Measurements from ENCODE around the gene CITED1. TPM values are rescaled to one million over a fixed set of nuclear protein-coding genes. Genes with fewer than 3 reads are reported as not detected.

CITED1 gene
- total RNA-seq, 1 donor = not detected

DNA sequence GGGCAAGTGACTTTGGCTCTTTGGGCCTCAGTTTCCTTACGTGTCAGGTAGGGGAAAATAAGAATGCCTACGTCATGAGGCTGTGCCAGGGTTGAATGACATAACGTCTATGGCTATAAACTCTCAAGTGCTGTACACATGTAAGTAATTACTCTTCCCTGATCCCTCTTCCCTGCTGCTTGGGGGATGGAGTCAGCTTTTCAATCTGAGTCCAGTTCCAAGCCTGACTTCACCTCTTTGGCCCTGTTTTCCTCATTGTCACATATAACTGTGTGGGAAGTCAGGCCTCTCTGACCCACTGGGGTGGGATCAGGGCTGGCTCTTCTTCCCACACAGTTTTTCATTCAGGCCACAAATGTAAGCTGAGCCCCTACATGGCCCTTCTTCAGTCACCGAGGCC, 11.4 kb upstream of the CITED1 start:
- Histone ChIP-seq H3K27me3 (ENCODE audit: insufficient read depth, low read length) (peaks cover 28% of the 10 kb centered on the region), H3K9me3 (ENCODE audit: low read depth, low read length) (no peaks in the 10 kb centered on the region), H3K4me1 (ENCODE audit: insufficient read depth, low read length) (no peaks in the 10 kb centered on the region), H4K20me1 (ENCODE audit: insufficient read depth, low read length) (no peaks in the 10 kb centered on the region), H3K27ac (ENCODE audit: low read depth, low read length) (no peak overlapping the region), H3K4me2 (ENCODE audit: insufficient read depth, low read length) (no peak overlapping the region), H2AFZ (ENCODE audit: low read length) (no peak overlapping the region), H3K79me2 (ENCODE audit: insufficient read depth, low read length) (no peaks in the 10 kb centered on the region), H3K36me3 (ENCODE audit: insufficient read depth, low read length) (no peaks in the 10 kb centered on the region), H3K4me3 (ENCODE audit: insufficient read depth, low read length) (no peak overlapping the region)
- no peak for DNase-seq (ENCODE audit: insufficient read length, low spot score, missing footprints)
- TF ChIP-seq, protein P1, sequence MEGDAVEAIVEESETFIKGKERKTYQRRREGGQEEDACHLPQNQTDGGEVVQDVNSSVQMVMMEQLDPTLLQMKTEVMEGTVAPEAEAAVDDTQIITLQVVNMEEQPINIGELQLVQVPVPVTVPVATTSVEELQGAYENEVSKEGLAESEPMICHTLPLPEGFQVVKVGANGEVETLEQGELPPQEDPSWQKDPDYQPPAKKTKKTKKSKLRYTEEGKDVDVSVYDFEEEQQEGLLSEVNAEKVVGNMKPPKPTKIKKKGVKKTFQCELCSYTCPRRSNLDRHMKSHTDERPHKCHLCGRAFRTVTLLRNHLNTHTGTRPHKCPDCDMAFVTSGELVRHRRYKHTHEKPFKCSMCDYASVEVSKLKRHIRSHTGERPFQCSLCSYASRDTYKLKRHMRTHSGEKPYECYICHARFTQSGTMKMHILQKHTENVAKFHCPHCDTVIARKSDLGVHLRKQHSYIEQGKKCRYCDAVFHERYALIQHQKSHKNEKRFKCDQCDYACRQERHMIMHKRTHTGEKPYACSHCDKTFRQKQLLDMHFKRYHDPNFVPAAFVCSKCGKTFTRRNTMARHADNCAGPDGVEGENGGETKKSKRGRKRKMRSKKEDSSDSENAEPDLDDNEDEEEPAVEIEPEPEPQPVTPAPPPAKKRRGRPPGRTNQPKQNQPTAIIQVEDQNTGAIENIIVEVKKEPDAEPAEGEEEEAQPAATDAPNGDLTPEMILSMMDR (IDR thresholded peaks at IDR 0.05; ENCODE audit: extremely low read depth, low read depth, low read length) = no peak

DNA sequence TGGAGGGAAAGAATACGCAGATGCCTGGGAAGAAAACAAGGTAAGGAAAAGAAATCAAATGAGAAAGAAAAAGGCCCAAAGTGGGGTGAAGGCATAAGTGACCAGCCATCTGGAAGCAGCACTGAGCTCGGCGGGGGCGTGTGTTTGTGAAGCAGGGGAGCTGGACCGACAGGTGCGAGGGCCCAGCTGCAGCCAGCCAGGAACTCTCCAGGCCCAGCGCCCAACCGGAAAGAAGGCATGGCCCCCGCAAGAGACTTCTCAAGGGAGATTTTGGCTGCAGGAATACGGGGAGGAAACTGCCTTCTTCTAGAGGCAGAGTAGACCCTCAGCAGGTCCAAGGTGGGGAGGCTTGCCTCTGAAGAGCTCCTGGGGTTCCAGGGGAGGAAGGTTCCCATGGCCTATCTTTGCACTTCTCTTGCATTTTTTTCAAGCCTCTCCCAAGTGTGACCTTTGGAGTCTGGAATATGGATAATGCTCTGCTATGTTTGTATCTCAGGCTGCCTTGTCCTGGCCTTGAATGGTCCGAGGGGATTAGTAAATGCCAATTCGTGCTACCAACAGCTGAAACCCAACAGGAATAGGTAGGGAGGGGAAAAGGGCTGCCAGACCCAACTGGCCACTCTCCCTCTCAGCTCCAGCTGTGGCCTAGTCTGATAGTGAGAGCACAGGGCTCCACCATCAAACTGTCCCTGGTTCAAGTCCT, 10.8 kb upstream of the CITED1 start:
- Histone ChIP-seq H3K4me3 (ENCODE audit: insufficient read depth, low read length) (no peak overlapping the region), H3K27me3 (ENCODE audit: insufficient read depth, low read length) (peaks cover 31% of the 10 kb centered on the region), H3K9me3 (ENCODE audit: low read depth, low read length) (no peaks in the 10 kb centered on the region), H4K20me1 (ENCODE audit: insufficient read depth, low read length) (no peaks in the 10 kb centered on the region), H3K27ac (ENCODE audit: low read depth, low read length) (no peak overlapping the region), H3K36me3 (ENCODE audit: insufficient read depth, low read length) (no peaks in the 10 kb centered on the region), H3K4me1 (ENCODE audit: insufficient read depth, low read length) (no peaks in the 10 kb centered on the region), H3K4me2 (ENCODE audit: insufficient read depth, low read length) (no peak overlapping the region), H2AFZ (ENCODE audit: low read length) (no peak overlapping the region), H3K79me2 (ENCODE audit: insufficient read depth, low read length) (no peaks in the 10 kb centered on the region)
- DNase-seq (ENCODE audit: insufficient read length, low spot score, missing footprints) = peak; percentile 32
- TF ChIP-seq, protein P1 (IDR thresholded peaks at IDR 0.05; ENCODE audit: extremely low read depth, low read depth, low read length) = no peak

DNA sequence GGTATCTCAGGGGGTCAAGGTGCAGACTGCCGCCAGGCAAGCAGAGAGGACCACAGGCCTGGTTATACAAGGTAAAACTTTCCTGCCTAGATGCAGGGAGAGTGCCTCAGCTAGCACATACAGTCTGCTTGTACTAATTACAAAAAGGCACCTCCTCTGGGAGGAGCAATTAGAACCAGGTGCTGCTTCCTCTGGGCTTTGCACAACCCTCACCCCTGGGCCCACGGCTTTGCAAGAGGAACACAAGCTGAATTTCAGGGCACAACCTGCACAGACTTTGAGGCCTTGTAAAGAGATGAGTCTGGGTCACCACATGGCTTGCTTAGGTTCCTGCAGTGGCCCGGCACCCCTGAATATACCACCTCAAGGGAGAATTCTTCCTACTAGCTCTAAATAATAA, 9.2 kb upstream of the CITED1 start:
- H2AFZ ChIP-seq (ENCODE audit: low read length) = no peak overlapping the region

More for the DNA sequence above, 9.2 kb upstream of the CITED1 start:
- Histone ChIP-seq H3K4me2 (ENCODE audit: insufficient read depth, low read length) (no peak overlapping the region), H3K27me3 (ENCODE audit: insufficient read depth, low read length) (peaks cover 44% of the 10 kb centered on the region), H3K4me3 (ENCODE audit: insufficient read depth, low read length) (no peak overlapping the region), H3K27ac (ENCODE audit: low read depth, low read length) (no peak overlapping the region), H4K20me1 (ENCODE audit: insufficient read depth, low read length) (peaks cover 2% of the 10 kb centered on the region), H3K4me1 (ENCODE audit: insufficient read depth, low read length) (no peaks in the 10 kb centered on the region), H3K9me3 (ENCODE audit: low read depth, low read length) (no peaks in the 10 kb centered on the region), H3K36me3 (ENCODE audit: insufficient read depth, low read length) (no peaks in the 10 kb centered on the region), H3K79me2 (ENCODE audit: insufficient read depth, low read length) (no peaks in the 10 kb centered on the region)
- DNase-seq (ENCODE audit: insufficient read length, low spot score, missing footprints) = peak; percentile 39
- TF ChIP-seq, protein P1 (IDR thresholded peaks at IDR 0.05; ENCODE audit: extremely low read depth, low read depth, low read length) = no peak

All from osteoblast (primary cell).